Measurements from ENCODE around the gene PTPRK. TPM values are rescaled to one million over a fixed set of nuclear protein-coding genes. Genes with fewer than 3 reads are reported as not detected.

Gene PTPRK
- total and polyA plus RNA-seq, 10 of the 15 experiments (the other 5 are each of a cell fraction or from before 2014, with no cell fraction given): 0.23 to 1.9 (median 0.55) TPM

- TF ChIP-seq ETV6 (conservative IDR thresholded peaks at IDR 0.05 in 1 of 2, IDR thresholded peaks at IDR 0.05 in 1 of 2; ENCODE audit: borderline replicate concordance in 1 of 2, low read depth in 1 of 2): no peak
- TF ChIP-seq YBX1 (IDR thresholded peaks at IDR 0.05): no peak
- TF ChIP-seq E4F1 (IDR thresholded peaks at IDR 0.05; ENCODE audit: borderline replicate concordance, partially characterized antibody): no peak
- no peak for TF ChIP-seq TAF1 (IDR thresholded peaks at IDR 0.05; ENCODE audit: borderline replicate concordance, low read depth, low read length)
These were observed 124.8 kb downstream of the PTPRK start (continued) for GRCh38 chr6:128395596-128395995.

GRCh38 chr6:128395188-128395587 lies 125.2 kb downstream of the PTPRK start:
- FAIRE-seq (no peak), DNase-seq (ENCODE audit: low read depth, low spot score) (no peak), ATAC-seq (no peak)
- ChIA-PET CTCF (no interaction called here), POLR2A (no interaction called here), RAD21 (ENCODE audit: unreplicated experiment) (no interaction called here), SMC1A (ENCODE audit: uncharacterized antibody, unreplicated experiment) (no interaction called here)
- Histone ChIP-seq H3K4me2 (ENCODE audit: control insufficient read depth, insufficient read depth) (no peak overlapping the region), H3K27me3 (replicated peaks in 1 of 2; ENCODE audit: control insufficient read depth in 2 of 2, insufficient read depth in 2 of 2, low read length in 1 of 2) (no peaks in the 10 kb centered on the region), H3K79me2 (ENCODE audit: control insufficient read depth, insufficient read depth, low read length) (no peaks in the 10 kb centered on the region), H3K9me3 (replicated peaks; ENCODE audit: control insufficient read depth, insufficient read depth, low read length) (no peaks in the 10 kb centered on the region), H3K27ac (ENCODE audit: control insufficient read depth, insufficient read depth) (no peak overlapping the region), H3K36me3 (ENCODE audit: control insufficient read depth in 2 of 2, insufficient read depth in 2 of 2, low read length in 1 of 2) (no peaks in the 10 kb centered on the region), H2AFZ (ENCODE audit: control insufficient read depth, low read depth, low read length) (no peak overlapping the region), H3K4me3 (no peak overlapping the region), H3K4me1 (ENCODE audit: control insufficient read depth, insufficient read depth, low read length) (no peaks in the 10 kb centered on the region), H3K9ac (ENCODE audit: control insufficient read depth, insufficient read depth, low read length) (no peak overlapping the region), H4K20me1 (ENCODE audit: control insufficient read depth, insufficient read depth) (no peaks in the 10 kb centered on the region)
- intact Hi-C loops (cut with micrococcal nuclease; ENCODE audit: unreplicated experiment) (no loop called here), in situ Hi-C loops (cut with MboI) (no loop called here)
- WGBS (ENCODE audit: insufficient coverage, insufficient replicate concordance, low lambda C conversion rate, missing lambda C conversion rate): 51% methylated on average over 3 of the region's 3 CpGs
- BruUV-seq (replicated peaks): no TSS peak
- TF ChIP-seq IRF5 (IDR thresholded peaks at IDR 0.05; ENCODE audit: borderline replicate concordance) (no peak), EZH2 (IDR thresholded peaks at IDR 0.05; ENCODE audit: borderline replicate concordance, control insufficient read depth, low read depth, low read length) (no peak), PBX3 (IDR thresholded peaks at IDR 0.05; ENCODE audit: insufficient replicate concordance, low read depth, low read length) (no peak), ATF7 (IDR thresholded peaks at IDR 0.05; ENCODE audit: low read depth) (no peak), ELK1 (IDR thresholded peaks at IDR 0.05; ENCODE audit: low read depth, low read length) (no peak), TAF1 (IDR thresholded peaks at IDR 0.05; ENCODE audit: borderline replicate concordance, low read depth, low read length) (no peak), RB1 (IDR thresholded peaks at IDR 0.05; ENCODE audit: borderline replicate concordance) (no peak), FOXM1 (IDR thresholded peaks at IDR 0.05; ENCODE audit: low read depth, low read length) (no peak), ETV6 (conservative IDR thresholded peaks at IDR 0.05 in 1 of 2, IDR thresholded peaks at IDR 0.05 in 1 of 2; ENCODE audit: borderline replicate concordance in 1 of 2, low read depth in 1 of 2) (no peak)

Data from GM12878 (cell line).